NCI-H345 treated with DMSO at 0.1 percent for 48 hours (cell line): ENCODE measurements around the gene CAPN5.
"Not testable (repeated sequence)": the region's sequence is repeated elsewhere in the genome, so short reads cannot be mapped to it uniquely, and the experiment has no call there.

Source experiments
- DNase-seq: peaks from one replicate; lab custom pipeline; 2025; ENCODE audit not compliant: unreplicated experiment; lab: John Stamatoyannopoulos, UW

Gene CAPN5

DNA sequence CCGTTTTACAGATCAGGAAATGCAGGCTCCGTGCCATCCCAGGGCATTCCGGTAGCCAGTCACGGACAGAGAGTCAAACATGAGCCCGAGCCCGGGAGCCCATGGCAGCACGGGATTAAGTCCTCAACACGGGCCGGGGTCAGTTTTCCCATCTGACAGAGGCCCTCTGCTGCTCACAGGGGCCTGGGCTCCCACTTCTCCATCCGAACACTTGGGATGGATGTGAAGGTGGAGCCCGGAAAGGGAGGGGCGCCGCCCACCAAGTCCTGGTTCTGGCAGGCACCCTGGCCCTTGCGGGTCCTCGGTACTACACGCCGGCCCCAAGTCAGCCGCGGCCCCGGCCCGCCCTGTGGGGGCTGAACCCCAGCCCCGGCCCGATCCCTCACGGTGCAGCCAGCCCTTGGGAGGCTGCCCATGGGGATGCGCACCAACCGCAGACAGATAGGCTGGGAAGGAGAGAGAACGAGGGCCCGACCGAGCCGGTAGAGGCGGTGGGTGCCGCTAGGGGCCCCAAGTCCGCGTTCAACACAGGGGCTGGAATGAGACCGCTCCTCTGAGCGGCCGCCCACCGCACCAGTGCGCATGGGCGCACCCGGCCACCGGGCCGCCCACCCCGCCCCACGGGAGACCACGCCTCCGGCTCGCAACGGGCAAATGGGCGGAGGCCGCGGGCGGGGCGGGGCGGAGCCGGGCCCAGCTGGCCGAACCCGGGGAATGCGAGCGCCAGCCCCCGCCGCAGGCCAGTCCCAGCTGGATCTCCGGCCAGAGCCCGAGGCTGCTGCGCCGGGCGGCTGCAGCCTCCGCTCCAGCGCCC, at the start of gene CAPN5:
CAPN5 (plus strand) TSS at position 743 of the 814 bp plus-strand sequence. CDS start 17,916 bp downstream, outside the sequence.
- peak; percentile 57 for DNase-seq

DNA sequence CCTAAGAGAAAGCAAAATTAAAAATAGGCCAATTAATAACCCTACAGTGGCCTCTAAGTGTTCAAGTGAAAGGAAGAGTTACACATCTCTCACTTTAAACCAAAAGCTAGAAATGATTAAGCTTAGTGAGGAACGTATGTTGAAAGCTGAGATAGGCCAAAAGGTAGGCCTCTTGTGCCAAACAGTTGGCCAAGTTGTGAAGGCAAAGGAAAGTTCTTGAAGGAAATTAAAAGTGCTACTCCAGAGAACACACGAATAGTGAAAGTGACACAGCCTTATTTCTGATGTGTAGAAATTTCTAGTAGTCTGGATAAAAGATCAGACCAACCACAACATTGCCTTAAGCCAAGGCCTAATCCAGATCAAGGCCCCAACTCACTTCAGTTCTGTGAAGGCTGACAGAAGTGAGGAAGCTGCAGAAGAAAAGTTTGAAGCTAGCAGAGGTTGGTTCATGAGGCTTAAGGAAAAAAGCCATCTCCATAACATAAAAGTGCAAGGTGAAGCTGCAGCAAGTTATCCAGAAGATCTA, 48.3 kb upstream of the CAPN5 start:
- not testable (repeated sequence) for DNase-seq

DNA sequence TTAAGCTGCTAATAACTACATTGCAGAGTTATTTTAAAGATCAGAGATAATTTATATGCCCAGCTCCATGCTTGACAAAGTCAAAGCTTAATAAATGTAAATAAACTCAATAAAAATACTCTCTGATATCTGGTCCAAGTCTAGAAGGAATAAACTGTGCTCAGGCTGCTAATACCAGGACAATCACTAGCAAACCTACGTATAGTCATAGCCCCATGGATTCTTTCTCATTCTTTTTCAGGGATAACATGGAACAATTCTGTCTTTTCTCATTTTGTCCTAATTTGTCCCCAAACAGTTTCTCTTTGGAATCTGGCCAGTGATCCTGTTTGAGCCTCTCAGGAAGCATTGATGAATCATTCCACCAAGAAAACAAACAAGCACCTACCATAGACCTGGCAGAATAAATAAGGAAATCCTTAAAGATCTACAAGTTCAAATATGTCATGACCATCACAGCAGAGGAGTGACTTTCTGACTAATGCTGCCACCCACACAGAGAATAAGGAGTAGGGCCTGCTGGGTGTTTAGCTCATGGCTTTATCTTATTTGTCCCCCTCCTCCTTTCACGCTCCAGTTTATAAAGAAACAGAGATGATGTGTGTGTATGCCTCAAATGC, 46.7 kb upstream of the CAPN5 start:
- no peak for DNase-seq

DNA sequence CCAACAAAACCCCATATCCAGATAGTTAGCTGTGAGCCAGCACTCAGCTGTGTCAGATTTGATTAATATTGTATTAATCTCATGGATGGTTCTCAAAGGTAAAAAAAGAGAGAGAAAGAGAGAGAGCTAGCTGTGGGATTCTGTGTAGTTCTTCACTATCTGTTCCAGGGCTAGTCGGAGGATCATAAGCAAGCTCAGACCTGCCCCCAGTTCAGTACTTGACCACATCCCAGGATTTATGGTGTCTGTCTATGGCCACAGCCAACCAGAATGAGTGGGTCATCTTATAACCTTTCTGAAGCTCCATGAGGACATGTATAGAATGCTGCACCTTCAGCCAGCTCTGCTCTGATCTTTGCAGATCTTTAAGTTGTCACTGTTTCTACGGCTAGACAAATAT, 46.0 kb upstream of the CAPN5 start:
- no peak for DNase-seq

DNA sequence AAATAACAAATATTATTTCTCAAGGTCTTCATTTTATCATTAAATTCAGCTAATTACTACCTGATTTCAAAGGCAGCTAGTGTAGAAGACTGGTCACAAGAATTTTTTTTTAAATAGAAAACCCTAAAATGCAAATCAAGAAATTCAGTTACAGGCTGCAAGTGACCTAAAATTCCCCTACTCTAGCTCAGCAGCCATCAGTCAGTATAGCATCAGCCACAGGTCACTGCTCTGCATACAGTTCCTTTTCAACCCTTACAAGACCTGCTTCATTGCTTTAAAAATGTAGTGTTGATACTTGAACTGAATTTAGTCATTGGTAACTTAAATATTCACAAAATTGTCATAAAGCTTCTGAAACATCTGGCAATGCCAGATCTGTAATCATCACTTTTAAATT, 42.0 kb upstream of the CAPN5 start:
- no peak for DNase-seq

DNA sequence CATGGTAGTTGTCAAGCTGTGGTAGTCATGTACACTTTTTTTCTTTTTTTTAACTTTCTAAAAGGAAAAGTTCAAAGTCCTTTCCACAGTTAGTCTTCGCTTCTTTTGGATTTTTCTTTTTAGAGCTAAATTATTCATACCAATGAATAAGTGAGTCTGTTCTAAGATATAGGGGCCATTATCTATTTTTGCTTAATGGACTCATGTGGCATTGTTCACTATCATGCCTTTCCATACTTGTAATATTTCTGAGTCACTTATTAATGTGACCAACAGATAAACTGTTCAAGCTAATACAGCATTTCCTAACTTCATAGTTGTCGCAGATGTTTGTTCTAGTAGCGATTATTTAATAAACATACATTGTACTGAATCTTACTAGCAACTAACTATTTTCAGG, 40.5 kb upstream of the CAPN5 start:
- no peak for DNase-seq

DNA sequence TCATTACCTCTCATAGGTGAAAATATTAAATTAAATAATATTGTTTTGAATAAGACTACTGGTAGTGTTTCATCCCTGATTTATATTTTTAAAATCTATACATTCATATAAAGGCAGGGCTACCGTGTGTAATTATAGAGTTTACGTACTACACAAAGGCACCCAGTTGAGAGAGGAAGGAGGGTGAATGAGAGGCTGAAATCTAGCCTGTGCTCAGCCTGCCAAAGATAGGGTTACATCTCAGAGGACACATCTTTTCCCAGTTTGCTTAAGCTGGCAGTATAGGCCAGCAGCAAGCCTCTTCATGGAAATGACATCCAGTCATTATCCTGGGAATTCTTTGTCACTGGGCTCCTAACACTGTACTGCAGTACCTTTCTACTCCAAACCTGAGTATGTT, 40.0 kb upstream of the CAPN5 start:
- no peak for DNase-seq

DNA sequence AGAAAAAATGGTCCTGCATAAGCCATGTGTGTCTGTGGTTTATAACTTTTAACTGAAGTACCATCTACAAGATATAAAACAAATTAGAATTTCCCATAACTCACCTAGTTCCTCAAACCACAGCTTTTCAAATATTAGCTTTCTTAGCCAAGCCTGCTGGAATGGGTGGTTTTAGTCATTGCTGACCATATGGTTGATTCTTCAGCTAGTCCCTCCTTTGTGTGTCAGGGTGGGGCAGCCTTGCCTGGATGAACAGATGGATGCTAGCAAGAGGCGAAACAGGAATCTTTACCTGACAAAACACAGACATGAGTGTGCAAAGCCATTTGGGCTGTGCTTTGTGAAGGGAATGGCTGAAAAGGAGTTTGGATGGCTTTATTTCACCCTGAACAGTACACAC, 39.5 kb upstream of the CAPN5 start:
- DNase-seq = no peak

DNA sequence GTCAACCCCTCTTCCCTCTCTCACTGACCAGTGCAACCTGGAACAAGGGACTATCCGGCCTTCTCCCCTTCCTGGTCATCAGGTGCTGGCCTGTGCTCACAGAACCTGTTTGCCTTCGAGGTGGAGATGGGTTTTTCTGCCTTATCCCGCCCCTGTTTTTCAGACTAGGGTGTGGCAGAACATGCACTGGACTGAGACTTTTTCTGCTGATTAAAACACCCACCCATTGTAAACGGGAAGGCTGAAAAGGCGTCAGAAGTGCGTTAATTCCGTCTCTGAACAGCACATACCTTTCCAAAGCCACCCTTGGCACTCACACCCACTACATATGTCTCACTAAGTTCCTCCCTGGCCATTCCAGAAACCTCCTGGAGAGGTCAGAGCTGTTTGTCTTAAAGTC, 36.9 kb upstream of the CAPN5 start:
- DNase-seq = no peak

DNA sequence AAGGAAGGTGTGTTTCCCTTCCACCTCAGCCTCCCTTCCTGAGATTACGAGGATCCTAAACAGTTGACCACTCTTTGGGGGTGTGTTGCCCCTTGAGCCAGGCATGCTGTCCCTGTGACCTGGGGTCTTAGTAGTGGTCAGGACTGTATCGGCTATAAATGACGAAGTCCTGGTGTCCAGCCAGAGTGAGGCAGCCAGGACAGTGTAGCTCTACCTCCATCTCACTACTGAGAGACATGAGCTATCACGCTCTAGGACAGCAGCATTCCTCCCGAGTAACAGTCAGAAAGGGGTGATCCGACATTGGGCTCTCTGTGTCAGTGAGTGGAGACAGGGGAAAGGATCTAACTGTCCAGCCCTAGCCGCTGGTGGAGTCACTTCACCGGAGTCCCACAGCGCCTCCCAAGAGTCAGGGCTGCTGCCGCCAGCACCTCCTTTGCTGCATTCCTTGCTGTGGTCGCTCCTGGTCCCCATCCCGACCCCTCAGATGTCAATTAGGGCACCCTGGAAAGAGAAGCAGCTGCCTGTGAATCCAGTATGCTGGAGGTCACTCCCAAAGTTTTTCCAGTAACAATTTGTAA, 35.8 kb upstream of the CAPN5 start:
- no peak for DNase-seq

DNA sequence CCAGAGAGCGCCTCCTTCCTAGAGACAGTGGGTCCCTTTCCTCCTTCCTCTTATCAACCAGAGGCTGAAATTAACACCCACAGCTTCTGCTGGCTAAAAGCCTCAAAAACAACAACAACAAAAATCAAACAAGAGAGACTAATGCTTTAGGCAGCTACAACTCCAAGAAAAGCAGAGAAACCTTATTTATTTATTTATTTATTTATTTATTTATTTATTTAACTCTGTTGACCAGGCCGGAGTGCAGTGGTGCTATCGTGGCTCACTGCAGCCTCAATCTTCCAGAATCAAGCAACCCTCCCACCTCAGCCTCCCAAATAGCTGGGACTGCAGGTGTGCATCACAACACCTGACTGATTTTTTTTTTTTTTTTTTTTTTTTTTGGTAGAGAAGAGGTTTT, 35.2 kb upstream of the CAPN5 start:
- no peak for DNase-seq

DNA sequence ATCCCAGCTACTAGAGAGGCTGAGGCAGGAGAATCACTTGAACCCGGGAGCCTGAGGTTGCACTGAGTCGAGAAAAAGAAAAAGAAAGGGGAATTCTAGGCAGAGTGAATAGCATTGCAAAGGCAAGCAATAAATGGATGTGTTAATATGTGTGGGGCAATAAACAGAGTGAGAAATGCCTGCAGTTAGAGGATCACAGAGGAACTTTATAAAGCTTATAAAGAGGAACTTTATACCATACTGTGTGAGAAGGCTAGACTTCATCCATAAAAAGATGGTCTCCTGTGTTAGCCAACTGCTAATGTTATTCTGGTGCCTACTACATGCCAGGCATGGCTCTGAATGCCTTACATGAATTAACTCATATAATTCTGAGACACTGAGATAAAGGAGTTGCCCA, 31.7 kb upstream of the CAPN5 start:
- DNase-seq = no peak

DNA sequence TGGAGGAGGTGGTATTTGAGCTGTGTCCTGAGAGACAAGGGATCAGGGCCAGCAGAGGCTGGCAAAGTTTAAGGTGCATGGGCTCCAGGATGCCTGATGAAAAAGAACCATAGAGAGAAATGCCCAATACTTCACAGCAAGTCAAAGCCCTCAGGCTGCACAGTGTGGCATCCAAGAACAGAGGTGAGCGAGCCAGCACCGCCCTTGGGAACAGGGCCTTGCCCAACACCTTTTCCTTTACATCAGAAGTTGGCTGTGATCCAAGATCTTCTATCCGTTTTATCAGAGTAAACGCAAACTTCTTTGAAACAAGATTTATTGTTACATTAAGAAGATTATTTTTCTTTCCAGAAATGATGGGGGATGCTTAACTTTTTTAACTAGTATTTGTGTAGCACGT, 31.2 kb upstream of the CAPN5 start:
- no peak for DNase-seq

DNA sequence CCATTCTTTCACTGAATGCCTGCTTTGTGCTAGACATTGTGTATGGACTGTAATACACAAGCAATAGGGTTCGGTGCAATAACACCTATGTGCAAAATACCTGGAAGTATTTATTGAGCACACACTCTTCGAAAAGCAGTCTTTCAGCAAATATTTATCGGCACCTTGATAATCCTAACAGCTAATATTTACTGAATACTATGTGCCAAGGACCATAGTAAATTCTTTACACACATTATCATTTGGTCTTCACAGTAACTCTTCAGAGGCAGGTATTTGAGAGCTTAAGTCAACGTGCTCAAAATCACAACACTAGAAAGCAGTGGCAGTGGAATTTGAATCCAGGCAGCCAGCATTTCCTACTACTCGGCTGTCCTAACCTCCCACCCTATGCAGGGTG, 30.4 kb upstream of the CAPN5 start:
- DNase-seq = no peak

DNA sequence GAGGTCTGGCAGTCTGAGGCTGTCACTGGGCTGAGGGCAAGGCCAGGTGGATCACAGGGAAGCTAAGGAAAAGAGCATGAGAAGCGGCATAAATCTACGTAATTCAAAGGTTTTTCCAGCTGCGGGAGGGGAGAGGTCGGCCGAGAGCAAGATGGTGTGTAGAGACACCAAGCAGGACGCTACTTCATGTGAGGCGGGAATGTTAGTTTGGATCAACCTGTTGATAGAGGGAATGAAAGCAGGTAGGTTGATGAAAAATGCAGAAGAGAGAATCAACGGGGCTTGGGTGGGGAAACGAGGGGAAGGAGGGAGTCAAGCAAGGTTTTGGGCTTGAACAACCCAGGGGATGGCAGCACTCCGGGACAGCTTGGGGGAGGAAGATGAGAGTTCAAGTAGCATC, 29.7 kb upstream of the CAPN5 start:
- no peak for DNase-seq

DNA sequence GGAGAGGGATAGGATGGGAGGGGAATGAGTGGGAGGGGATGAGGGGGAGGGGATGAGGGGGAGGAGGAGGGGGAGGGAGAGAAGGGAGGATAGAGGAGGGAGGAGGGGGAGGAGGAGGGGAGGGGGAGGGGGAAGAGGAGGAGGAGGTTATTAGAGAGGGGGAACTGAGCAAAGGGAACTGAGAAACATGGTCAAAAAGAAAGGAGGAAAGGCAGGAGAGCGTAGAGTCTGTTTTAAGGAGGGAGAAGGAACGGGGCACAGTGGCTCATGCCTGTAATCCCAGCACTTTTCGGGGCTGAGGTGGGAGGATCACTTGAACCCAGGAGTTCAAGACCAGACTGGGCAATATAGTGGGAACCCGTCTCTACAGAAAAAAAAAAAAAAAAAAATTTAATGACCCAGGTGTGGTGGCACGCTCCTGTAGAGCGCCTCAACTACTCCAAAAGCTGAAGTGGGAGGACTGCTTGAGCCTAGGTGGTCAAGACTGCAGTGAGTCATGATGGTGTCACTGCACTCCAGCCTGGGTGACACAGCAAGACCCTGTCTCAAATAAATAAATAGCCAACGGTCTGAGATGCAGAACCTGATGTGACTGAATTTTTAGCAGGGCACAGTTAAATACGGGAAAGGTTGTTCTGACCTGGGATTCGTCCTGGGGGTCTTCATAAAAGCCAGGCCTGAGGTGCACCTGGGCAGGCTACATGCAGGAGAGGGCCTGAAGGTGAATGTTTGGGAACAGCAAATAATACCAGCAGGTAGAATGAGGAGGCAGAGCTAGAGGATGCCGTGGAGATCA, 28.5 kb upstream of the CAPN5 start:
- no peak for DNase-seq

DNA sequence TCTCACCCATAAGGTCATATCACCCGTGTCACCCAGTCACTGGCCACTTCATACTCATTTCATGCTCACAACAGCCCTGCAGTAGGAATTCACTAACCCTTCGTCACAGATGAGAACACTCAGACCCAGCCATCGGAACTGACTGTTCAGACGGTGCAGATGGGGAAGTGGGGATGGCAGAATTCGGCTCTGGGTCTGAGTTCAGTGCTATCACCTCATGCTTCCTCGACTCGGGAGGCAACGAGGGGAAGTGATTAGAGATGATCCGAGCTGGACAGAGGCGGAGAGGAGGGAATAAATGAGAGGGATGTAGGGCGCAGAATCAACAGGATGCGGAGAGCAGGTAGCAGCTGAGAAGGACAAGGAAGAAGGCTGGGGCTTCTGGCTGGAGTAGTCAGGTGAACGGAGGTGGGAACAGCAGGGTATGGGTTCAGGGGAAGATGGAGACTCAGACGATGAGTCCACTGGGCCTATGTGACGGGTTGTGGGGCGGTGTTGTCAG, 27.9 kb upstream of the CAPN5 start:
- no peak for DNase-seq

DNA sequence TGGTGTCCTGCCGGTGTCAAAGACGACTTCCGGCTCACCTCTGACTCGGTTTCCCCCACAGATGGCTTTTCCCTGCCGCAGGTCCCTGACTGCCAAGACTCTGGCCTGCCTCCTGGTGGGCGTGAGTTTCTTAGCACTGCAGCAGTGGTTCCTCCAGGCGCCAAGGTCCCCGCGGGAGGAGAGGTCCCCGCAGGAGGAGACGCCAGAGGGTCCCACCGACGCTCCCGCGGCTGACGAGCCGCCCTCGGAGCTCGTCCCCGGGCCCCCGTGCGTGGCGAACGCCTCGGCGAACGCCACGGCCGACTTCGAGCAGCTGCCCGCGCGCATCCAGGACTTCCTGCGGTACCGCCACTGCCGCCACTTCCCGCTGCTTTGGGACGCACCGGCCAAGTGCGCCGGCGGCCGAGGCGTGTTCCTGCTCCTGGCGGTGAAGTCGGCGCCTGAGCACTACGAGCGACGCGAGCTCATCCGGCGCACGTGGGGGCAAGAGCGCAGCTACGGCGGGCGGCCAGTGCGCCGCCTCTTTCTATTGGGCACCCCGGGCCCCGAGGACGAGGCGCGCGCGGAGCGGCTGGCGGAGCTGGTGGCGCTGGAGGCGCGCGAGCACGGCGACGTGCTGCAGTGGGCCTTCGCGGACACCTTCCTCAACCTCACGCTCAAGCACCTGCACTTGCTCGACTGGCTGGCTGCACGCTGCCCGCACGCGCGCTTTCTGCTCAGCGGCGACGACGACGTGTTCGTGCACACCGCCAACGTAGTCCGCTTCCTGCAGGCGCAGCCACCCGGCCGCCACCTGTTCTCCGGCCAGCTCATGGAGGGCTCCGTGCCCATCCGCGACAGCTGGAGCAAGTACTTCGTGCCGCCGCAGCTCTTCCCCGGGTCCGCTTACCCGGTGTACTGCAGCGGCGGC, 27.0 kb upstream of the CAPN5 start:
- DNase-seq = no peak

DNA sequence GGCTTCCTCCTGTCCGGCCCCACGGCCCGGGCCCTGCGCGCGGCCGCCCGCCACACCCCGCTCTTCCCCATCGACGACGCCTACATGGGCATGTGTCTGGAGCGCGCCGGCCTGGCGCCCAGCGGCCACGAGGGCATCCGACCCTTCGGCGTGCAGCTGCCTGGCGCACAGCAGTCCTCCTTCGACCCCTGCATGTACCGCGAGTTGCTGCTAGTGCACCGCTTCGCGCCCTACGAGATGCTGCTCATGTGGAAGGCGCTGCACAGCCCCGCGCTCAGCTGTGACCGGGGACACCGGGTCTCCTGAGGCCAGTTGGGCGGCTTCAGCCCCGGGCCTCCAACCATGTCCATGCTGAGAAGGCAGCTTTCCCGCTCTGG, 26.4 kb upstream of the CAPN5 start:
- no peak for DNase-seq

DNA sequence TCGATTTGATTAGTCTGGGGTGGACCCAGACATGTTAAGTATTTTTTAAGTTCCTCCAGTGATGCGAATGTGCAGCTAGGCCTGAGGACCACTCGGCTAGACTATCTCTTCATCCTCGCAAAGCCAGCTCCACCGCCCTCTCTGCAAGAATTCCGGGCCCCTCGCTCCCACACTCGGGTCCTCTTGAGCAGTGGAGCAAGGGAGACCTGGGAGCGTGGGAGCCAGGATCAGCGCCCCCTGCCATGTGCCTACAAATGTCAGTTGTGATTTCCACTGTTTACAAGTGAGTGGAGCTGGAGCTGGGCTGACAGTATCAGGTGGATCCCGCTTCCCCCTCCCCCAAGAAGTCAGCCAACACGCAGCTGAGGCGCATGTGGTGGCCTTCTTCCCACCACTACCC, 25.9 kb upstream of the CAPN5 start:
- no peak for DNase-seq
